ENCODE results near the gene LMBR1L.

The LMBR1L gene

DNA sequence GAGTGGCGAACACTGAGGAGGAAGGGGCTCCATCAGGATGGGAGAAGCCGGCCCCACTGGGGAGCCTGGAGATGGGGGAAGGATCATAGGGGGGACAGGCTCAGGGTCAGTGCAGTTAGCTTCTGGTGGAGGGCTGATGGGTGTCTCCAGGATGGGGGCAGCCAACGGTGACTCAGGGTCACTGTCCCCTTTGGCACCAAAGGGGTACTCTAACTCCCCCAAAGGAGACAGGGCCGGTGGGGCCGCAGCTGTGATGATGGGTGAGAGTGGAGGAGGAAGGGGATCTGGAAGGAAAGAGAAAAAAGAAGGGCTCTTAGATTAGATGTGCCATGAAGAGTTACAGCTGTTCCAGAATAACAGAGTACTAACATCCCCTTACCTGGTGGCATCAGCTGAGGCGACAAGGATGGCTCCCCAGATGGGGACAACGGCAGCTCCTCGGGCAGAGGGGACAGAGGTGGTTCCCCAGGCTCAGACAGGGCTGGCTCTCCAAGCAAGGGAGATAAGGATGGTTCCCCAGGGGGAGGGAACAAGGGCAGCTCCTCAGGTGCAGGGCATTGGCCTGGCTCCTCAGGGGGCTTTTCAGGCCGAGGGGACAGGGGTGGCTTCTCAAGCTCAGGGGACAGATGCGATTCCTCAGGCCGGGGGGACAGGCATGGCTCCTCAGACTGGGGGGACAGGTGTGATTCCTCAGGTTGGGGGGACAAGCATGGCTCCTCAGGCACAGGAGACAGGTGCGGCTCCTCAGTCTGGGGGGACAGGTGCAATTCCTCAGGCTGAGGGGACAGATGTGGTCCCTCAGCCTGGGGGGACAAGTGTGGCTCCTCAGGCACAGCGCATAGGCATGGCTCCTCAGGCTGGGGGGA lies 59.9 kb downstream of the LMBR1L start:
- peaks cover 8 to 12% of the 10 kb centered on the region in 2 experiments for H3K4me1 ChIP-seq (ENCODE audit: control insufficient read depth in 1 of 2, insufficient read depth in 1 of 2, low read depth in 1 of 2, low read length in 1 of 2)
- no peaks in the 10 kb centered on the region for H3K27me3 ChIP-seq
- H3K4me3 ChIP-seq (ENCODE audit: low read depth in 1 of 2, low read length in 1 of 2): no peak overlapping the region
- no peaks in the 10 kb centered on the region for H3K9me3 ChIP-seq
- H3K36me3 ChIP-seq: peaks cover 95% of the 10 kb centered on the region
- no peak overlapping the region for H3K27ac ChIP-seq
- TF ChIP-seq, protein P1, sequence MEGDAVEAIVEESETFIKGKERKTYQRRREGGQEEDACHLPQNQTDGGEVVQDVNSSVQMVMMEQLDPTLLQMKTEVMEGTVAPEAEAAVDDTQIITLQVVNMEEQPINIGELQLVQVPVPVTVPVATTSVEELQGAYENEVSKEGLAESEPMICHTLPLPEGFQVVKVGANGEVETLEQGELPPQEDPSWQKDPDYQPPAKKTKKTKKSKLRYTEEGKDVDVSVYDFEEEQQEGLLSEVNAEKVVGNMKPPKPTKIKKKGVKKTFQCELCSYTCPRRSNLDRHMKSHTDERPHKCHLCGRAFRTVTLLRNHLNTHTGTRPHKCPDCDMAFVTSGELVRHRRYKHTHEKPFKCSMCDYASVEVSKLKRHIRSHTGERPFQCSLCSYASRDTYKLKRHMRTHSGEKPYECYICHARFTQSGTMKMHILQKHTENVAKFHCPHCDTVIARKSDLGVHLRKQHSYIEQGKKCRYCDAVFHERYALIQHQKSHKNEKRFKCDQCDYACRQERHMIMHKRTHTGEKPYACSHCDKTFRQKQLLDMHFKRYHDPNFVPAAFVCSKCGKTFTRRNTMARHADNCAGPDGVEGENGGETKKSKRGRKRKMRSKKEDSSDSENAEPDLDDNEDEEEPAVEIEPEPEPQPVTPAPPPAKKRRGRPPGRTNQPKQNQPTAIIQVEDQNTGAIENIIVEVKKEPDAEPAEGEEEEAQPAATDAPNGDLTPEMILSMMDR (IDR thresholded peaks at IDR 0.05): no peak

DNA sequence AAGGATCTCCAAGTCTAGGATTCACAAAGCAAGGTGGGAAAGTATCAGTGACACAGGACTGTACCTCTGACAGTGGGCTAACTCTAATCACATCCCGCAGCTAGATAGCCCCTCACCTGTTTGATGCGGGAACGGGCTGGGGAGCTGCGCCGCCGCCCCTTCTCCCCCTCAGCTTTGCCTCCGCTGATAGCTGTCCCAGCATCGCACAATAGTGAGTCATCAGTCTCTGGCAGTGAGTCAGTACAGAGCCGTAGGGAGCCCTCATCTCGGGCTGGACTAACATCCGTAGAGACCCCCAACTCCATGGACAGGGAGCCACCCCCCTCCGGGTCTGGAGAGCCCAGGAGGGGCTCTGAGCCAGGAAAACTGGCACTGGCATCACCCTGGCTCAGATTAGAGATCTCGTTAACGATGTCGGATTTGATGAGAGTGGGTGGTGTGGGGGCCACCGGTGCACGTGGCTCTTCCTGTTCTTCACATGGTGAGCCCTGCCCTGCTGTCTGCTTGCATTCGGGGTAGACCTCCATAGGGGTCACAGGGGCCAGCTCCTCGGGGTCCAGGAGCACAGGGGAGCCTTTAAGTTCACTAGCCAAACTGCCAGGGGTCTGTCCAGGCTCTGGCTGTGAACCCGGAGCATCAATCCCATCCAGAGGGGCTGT lies 61.0 kb downstream of the LMBR1L start:
- Histone ChIP-seq H3K4me1 (ENCODE audit: control insufficient read depth in 1 of 2, insufficient read depth in 1 of 2, low read depth in 1 of 2, low read length in 1 of 2) (peaks cover 0 to 1% of the 10 kb centered on the region in 2 experiments), H3K9me3 (no peaks in the 10 kb centered on the region), H3K36me3 (peaks cover 100% of the 10 kb centered on the region), H3K27me3 (no peaks in the 10 kb centered on the region), H3K27ac (no peak overlapping the region), H3K4me3 (ENCODE audit: low read depth in 1 of 2, low read length in 1 of 2) (no peak overlapping the region)
- TF ChIP-seq, protein P1 (IDR thresholded peaks at IDR 0.05): no peak

DNA sequence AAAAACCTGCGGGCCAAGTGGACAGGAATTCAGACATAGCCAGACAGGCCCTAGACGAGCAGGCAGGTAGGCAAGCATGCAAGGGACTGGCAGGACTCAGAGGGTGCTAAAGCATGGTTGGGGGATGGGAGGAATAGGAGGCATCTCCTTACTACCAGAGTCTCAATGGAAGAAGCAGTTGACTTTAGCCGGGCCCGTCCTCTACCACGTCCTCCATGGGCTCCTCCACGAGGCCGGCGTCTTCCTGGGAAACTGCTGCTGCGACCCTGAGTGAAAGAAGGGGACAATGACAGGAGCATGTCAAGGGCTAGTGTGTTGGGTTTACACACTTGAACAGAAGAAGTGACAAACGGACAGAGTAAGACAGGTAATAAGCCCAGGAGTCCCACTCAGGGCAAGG lies 61.7 kb downstream of the LMBR1L start:
- Histone ChIP-seq H3K36me3 (peaks cover 100% of the 10 kb centered on the region), H3K4me3 (ENCODE audit: low read depth in 1 of 2, low read length in 1 of 2) (no peak overlapping the region), H3K9me3 (no peaks in the 10 kb centered on the region), H3K27ac (no peak overlapping the region), H3K27me3 (no peaks in the 10 kb centered on the region), H3K4me1 (ENCODE audit: control insufficient read depth in 1 of 2, insufficient read depth in 1 of 2, low read depth in 1 of 2, low read length in 1 of 2) (peaks cover 0 to under 1% of the 10 kb centered on the region in 2 experiments)
- TF ChIP-seq, protein P1 (IDR thresholded peaks at IDR 0.05): no peak

Data from neutrophil (primary cell).